Osteocyte (in vitro differentiated cells): ENCODE measurements around the gene AFDN. TPM values are rescaled to one million over a fixed set of nuclear protein-coding genes. Genes with fewer than 3 reads are reported as not detected.

Source experiments
- DNase-seq: peaks from one replicate; pipeline ENCODE4 v3.0.0; 2021; ENCODE audit warnings: mixed read lengths; ENCODE audit not compliant: unreplicated experiment; ENCODE audit errors: extremely low spot score
- H3K27ac Mint-ChIP-seq: one replicate; pipeline ENCODE4 v1.8.0; 2021; ENCODE audit warnings: mild to moderate bottlenecking, mixed read lengths; ENCODE audit not compliant: unreplicated experiment
- H3K27me3 Mint-ChIP-seq: one replicate; pipeline ENCODE4 v1.8.0; 2021; ENCODE audit warnings: mixed read lengths; ENCODE audit not compliant: unreplicated experiment
- H3K36me3 Mint-ChIP-seq: one replicate; pipeline ENCODE4 v1.8.0; 2021; ENCODE audit warnings: mixed read lengths; ENCODE audit not compliant: unreplicated experiment
- H3K4me1 Mint-ChIP-seq: one replicate; pipeline ENCODE4 v1.8.0; 2021; ENCODE audit warnings: mixed read lengths; ENCODE audit not compliant: unreplicated experiment
- H3K4me3 Mint-ChIP-seq: one replicate; pipeline ENCODE4 v1.8.0; 2021; ENCODE audit warnings: mild to moderate bottlenecking, moderate library complexity, mixed read lengths; ENCODE audit not compliant: unreplicated experiment
- H3K9me3 Mint-ChIP-seq: one replicate; pipeline ENCODE4 v1.8.0; 2021; ENCODE audit warnings: mixed read lengths; ENCODE audit not compliant: unreplicated experiment
- CTCF ChIP-seq: fragments of 200-600 bp; sonication (generic); IDR thresholded peaks from 2 replicates; pipeline ENCODE4 v1.5.0; 2021; ENCODE audit warnings: antibody characterized with exemption, mild to moderate bottlenecking, moderate library complexity
- total RNA-seq: library from RNA; stranded (reverse); gene quantifications from 2 replicates; pipeline ENCODE4 v1.2.1, GENCODE V29; 2021

AFDN gene
- total RNA-seq, 1 donor from 2014 or later: 67.3 TPM

GRCh38 chr6:167917551-167918154 is 90.9 kb downstream of the AFDN start:
- H3K36me3 Mint-ChIP-seq: peaks cover 56% of the 10 kb centered on the region
- no peak for TF ChIP-seq CTCF

GRCh38 chr6:167918548-167919278 is 92.0 kb downstream of the AFDN start:
- peaks cover 48% of the 10 kb centered on the region for H3K36me3 Mint-ChIP-seq
- no peak for TF ChIP-seq CTCF
- H3K27me3 Mint-ChIP-seq: no peaks in the 10 kb centered on the region
- H3K4me1 Mint-ChIP-seq: no peaks in the 10 kb centered on the region
- H3K4me3 Mint-ChIP-seq: no peak overlapping the region
- no peak overlapping the region for H3K27ac Mint-ChIP-seq
- DNase-seq: no peak
- H3K9me3 Mint-ChIP-seq: no peaks in the 10 kb centered on the region

More at GRCh38 chr6:167917551-167918154, 90.9 kb downstream of the AFDN start:
- Mint-ChIP-seq H3K4me1 (no peaks in the 10 kb centered on the region), H3K4me3 (no peak overlapping the region), H3K27me3 (no peaks in the 10 kb centered on the region), H3K27ac (no peak overlapping the region), H3K9me3 (no peaks in the 10 kb centered on the region)
- no peak for DNase-seq

GRCh38 chr6:167919349-167919748 is 92.6 kb downstream of the AFDN start:
- peaks cover 44% of the 10 kb centered on the region for H3K36me3 Mint-ChIP-seq
- H3K27me3 Mint-ChIP-seq: no peaks in the 10 kb centered on the region
- H3K4me1 Mint-ChIP-seq: no peaks in the 10 kb centered on the region
- DNase-seq: no peak
- H3K27ac Mint-ChIP-seq: no peak overlapping the region
- no peaks in the 10 kb centered on the region for H3K9me3 Mint-ChIP-seq
- no peak for TF ChIP-seq CTCF
- no peak overlapping the region for H3K4me3 Mint-ChIP-seq

GRCh38 chr6:167920165-167920564 is 93.5 kb downstream of the AFDN start:
- Mint-ChIP-seq H3K4me3 (no peak overlapping the region), H3K9me3 (no peaks in the 10 kb centered on the region), H3K36me3 (peaks cover 47% of the 10 kb centered on the region), H3K27ac (no peak overlapping the region), H3K4me1 (no peaks in the 10 kb centered on the region), H3K27me3 (no peaks in the 10 kb centered on the region)
- no peak for DNase-seq
- no peak for TF ChIP-seq CTCF

GRCh38 chr6:167921831-167922230 is 95.1 kb downstream of the AFDN start:
- TF ChIP-seq CTCF: no peak
- Mint-ChIP-seq H3K36me3 (peaks cover 52% of the 10 kb centered on the region), H3K4me1 (no peaks in the 10 kb centered on the region), H3K27me3 (no peaks in the 10 kb centered on the region), H3K27ac (no peak overlapping the region), H3K9me3 (no peaks in the 10 kb centered on the region), H3K4me3 (no peak overlapping the region)
- no peak for DNase-seq
